Measurements from ENCODE around the gene ATP5MG.

- TF ChIP-seq EZH2phosphoT487 (IDR thresholded peaks at IDR 0.05; ENCODE audit: insufficient read depth, low read depth) = no peak
- no peak for TF ChIP-seq EZH2 (IDR thresholded peaks at IDR 0.05; ENCODE audit: insufficient read depth, poor library complexity, severe bottlenecking)
Measured at GRCh38 chr11:118374729-118375128, 26.7 kb upstream of the ATP5MG start.

Data from GM23248 (cell line).